HCT116 (cell line): ENCODE measurements around the gene SERGEF. TPM values are rescaled to one million over a fixed set of nuclear protein-coding genes. Genes with fewer than 3 reads are reported as not detected.

Source experiments
- ATAC-seq: fragments of 200-7000 bp; cut with Tn5 transposase; 2 replicates; pipeline ENCODE4 v1.9.1; 2020; ENCODE audit warnings: mild to moderate bottlenecking, moderate library complexity
- BruUV-seq: library from RNA; stranded (reverse); fragments of 400-500 nt; replicated peaks from 2 replicates; lab custom pipeline; 2021; lab: Mats Ljungman, UMichigan
- CTCF ChIA-PET: fragments of 300-600 bp; sonication (Branson Sonifier 250); formaldehyde crosslinking; loops from one replicate; lab custom pipeline; 2021; ENCODE audit warnings: antibody characterized with exemption; lab: Charles Lee
- POLR2A ChIA-PET: fragments of 300-600, 350-600 bp; sonication (Branson Sonifier 250); formaldehyde crosslinking; loops from one replicate; lab custom pipeline; 2021; ENCODE audit warnings: antibody characterized with exemption; lab: Charles Lee
- RAD21 ChIA-PET, 2 experiments: fragments of 300-600 bp; sonication (Branson Sonifier 250); formaldehyde crosslinking; loops; one replicate each; lab custom pipeline; 2023; ENCODE audit warnings: low total read pairs in 2 of 2; ENCODE audit not compliant: uncharacterized antibody in 2 of 2, unreplicated experiment in 2 of 2, low non-redundant PET in 1 of 2; lab: Charles Lee
- DNase-seq: peaks from one replicate; pipeline ENCODE4 v3.0.0-alpha.2; 2010; ENCODE audit warnings: low read depth, low spot score
- H2AFZ ChIP-seq: fragments of 200-600 bp; shearing (Covaris generic), sonication (generic); 2 replicates; pipeline ENCODE4 v1.6.1; 2017; ENCODE audit warnings: low read depth, mixed run types, mixed read lengths, antibody characterized with exemption, low read length; ENCODE audit not compliant: poor library complexity, severe bottlenecking
- H3K27ac ChIP-seq: 2 replicates; pipeline ENCODE4 v1.5.1; 2012; ENCODE audit warnings: low read depth, low read length
- H3K27me3 ChIP-seq: fragments of 200-600 bp; sonication (generic); 2 replicates; pipeline ENCODE4 v1.6.1; 2016; ENCODE audit warnings: mixed run types, low read length, mixed read lengths; ENCODE audit not compliant: insufficient read depth
- H3K36me3 ChIP-seq, 2 experiments: fragments of 200-500 bp in 1 of 2; fragments of 200-600 bp in 1 of 2; sonication (Bioruptor generic) in 1 of 2; sonication (generic) in 1 of 2; 2 replicates each; pipeline versions ENCODE4 v1.5.1 to v1.6.1; 2014 to 2016; ENCODE audit warnings: low read length in 2 of 2, inconsistent platforms in 1 of 2, mixed read lengths in 1 of 2, mixed run types in 1 of 2; ENCODE audit not compliant: insufficient read depth in 2 of 2, control insufficient read depth in 1 of 2
- H3K4me1 ChIP-seq, 2 experiments: fragments of 200-600 bp in 1 of 2; sonication (generic) in 1 of 2; 2 replicates each; pipeline versions ENCODE4 v1.5.1 to v1.6.1; 2012 to 2017; ENCODE audit warnings: low read length in 2 of 2, inconsistent platforms in 1 of 2, mild to moderate bottlenecking in 1 of 2, mixed read lengths in 1 of 2, mixed run types in 1 of 2, moderate library complexity in 1 of 2; ENCODE audit not compliant: insufficient read depth in 2 of 2, control insufficient read depth in 1 of 2
- H3K4me2 ChIP-seq: fragments of 200-600 bp; sonication (generic); 2 replicates; pipeline ENCODE4 v1.6.1; 2017; ENCODE audit warnings: mixed run types, low read length, mixed read lengths
- H3K4me3 ChIP-seq, 2 experiments: fragments of 200-600 bp in 1 of 2; sonication (generic) in 1 of 2; replicated peaks in 1 of 2; 2 replicates each; pipeline ENCODE4 v1.5.1; 2011 to 2016; ENCODE audit warnings: low read length in 2 of 2, control low read depth in 1 of 2, low read depth in 1 of 2, mild to moderate bottlenecking in 1 of 2, mixed read lengths in 1 of 2, mixed run types in 1 of 2
- H3K79me2 ChIP-seq: fragments of 200-600 bp; sonication (generic); 2 replicates; pipeline ENCODE4 v1.6.1; 2017; ENCODE audit warnings: mild to moderate bottlenecking, mixed run types, low read length, moderate library complexity, mixed read lengths; ENCODE audit not compliant: insufficient read depth
- H3K9ac ChIP-seq: fragments of 200-600 bp; sonication (generic); 2 replicates; pipeline ENCODE4 v1.6.1; 2016; ENCODE audit warnings: low read length, mixed read lengths
- H3K9me2 ChIP-seq: fragments of 200-600 bp; sonication (generic), shearing (Covaris generic); 2 replicates; pipeline ENCODE4 v1.6.1; 2017; ENCODE audit warnings: mixed run types, mild to moderate bottlenecking, moderate library complexity; ENCODE audit not compliant: insufficient read depth
- H3K9me3 ChIP-seq, 2 experiments: fragments of 200-500 bp in 1 of 2; fragments of 200-600 bp in 1 of 2; sonication (Bioruptor generic) in 1 of 2; sonication (generic) in 1 of 2; 2 replicates each; pipeline ENCODE4 v1.6.1; 2014 to 2017; ENCODE audit warnings: low read length in 2 of 2, mixed read lengths in 2 of 2, inconsistent platforms in 1 of 2, low read depth in 1 of 2, mild to moderate bottlenecking in 1 of 2, mixed run types in 1 of 2, moderate library complexity in 1 of 2; ENCODE audit not compliant: control insufficient read depth in 1 of 2, insufficient read depth in 1 of 2
- H4K20me1 ChIP-seq: fragments of 200-600 bp; sonication (generic), shearing (Covaris generic); 2 replicates; pipeline ENCODE4 v1.6.1; 2017; ENCODE audit warnings: mixed run types, mild to moderate bottlenecking, moderate library complexity; ENCODE audit not compliant: insufficient read depth
- ATF3 ChIP-seq: IDR thresholded peaks from 2 replicates; pipeline ENCODE4 v1.6.1; 2012
- CBX3 ChIP-seq: IDR thresholded peaks from 2 replicates; pipeline ENCODE4 v1.6.1; 2012; ENCODE audit warnings: low read depth
- CEBPB ChIP-seq: IDR thresholded peaks from 2 replicates; pipeline ENCODE4 v1.6.1; 2012; ENCODE audit warnings: low read depth
- EGR1 ChIP-seq: IDR thresholded peaks from 2 replicates; pipeline ENCODE4 v1.6.1; 2012; ENCODE audit warnings: low read depth
- ELF1 ChIP-seq: IDR thresholded peaks from 2 replicates; pipeline ENCODE4 v1.6.1; 2012; ENCODE audit warnings: low read depth, borderline replicate concordance
- EZH2 ChIP-seq: fragments of 200-600 bp; sonication (generic); IDR thresholded peaks from 2 replicates; pipeline ENCODE4 v1.6.1; 2017; ENCODE audit warnings: antibody characterized with exemption, mixed run types
- JUND ChIP-seq: IDR thresholded peaks from 2 replicates; pipeline ENCODE4 v1.6.1; 2012
- MAX ChIP-seq: IDR thresholded peaks from 2 replicates; pipeline ENCODE4 v1.6.1; 2012
- POLR2AphosphoS5 ChIP-seq: IDR thresholded peaks from 2 replicates; pipeline ENCODE4 v1.6.1; 2011; ENCODE audit warnings: mild to moderate bottlenecking, low read depth, low read length, moderate library complexity
- RAD21 ChIP-seq: IDR thresholded peaks from 2 replicates; pipeline ENCODE4 v1.6.1; 2012; ENCODE audit warnings: low read depth, mild to moderate bottlenecking
- SIN3A ChIP-seq: IDR thresholded peaks from 2 replicates; pipeline ENCODE4 v1.6.1; 2012; ENCODE audit warnings: low read depth
- SP1 ChIP-seq: IDR thresholded peaks from 2 replicates; pipeline ENCODE4 v1.6.1; 2012; ENCODE audit warnings: low read depth
- SRF ChIP-seq: IDR thresholded peaks from 2 replicates; pipeline ENCODE4 v1.6.1; 2012; ENCODE audit warnings: low read depth
- TCF7L2 ChIP-seq: IDR thresholded peaks from 2 replicates; pipeline ENCODE4 v1.7.0; 2011; ENCODE audit warnings: borderline replicate concordance, inconsistent platforms; ENCODE audit not compliant: insufficient read depth, insufficient read length; ENCODE audit errors: extremely low read depth
- ZBTB33 ChIP-seq: IDR thresholded peaks from 2 replicates; pipeline ENCODE4 v1.6.1; 2011; ENCODE audit warnings: mild to moderate bottlenecking, low read length, moderate library complexity; ENCODE audit not compliant: insufficient replicate concordance; ENCODE audit errors: extremely low read depth
- ZNF274 ChIP-seq: fragments of 200-500 bp; sonication (Bioruptor generic); IDR thresholded peaks from 2 replicates; pipeline ENCODE4 v1.6.1; 2014; ENCODE audit warnings: mild to moderate bottlenecking, low read depth, low read length, inconsistent platforms
- intact Hi-C: fragments of 100-400 bp; cut with micrococcal nuclease; formaldehyde crosslinking; loops from 2 replicates; pipeline ENCODE4 v1.10.0; 2022
- total RNA-seq: library from RNA; stranded (reverse); gene quantifications from one replicate; pipeline ENCODE4 v1.2.1, GENCODE V29; 2021; ENCODE audit not compliant: unreplicated experiment
- TF ChIP-seq, protein P1 (sequence below), 3 experiments: fragments of 200-600 bp in 1 of 3; sonication (generic) in 1 of 3; IDR thresholded peaks in 2 of 3; conservative IDR thresholded peaks in 1 of 3; 2 replicates each; pipeline ENCODE4 v1.5.1; 2012 to 2017; ENCODE audit warnings: low read depth in 2 of 3, low read length in 2 of 3, antibody characterized with exemption in 1 of 3, borderline replicate concordance in 1 of 3, control low read depth in 1 of 3, mild to moderate bottlenecking in 1 of 3, mixed read lengths in 1 of 3, mixed run types in 1 of 3, moderate library complexity in 1 of 3; ENCODE audit not compliant: insufficient read depth in 1 of 3

Gene SERGEF
- total RNA-seq, 1 experiment from 2014 or later = 32.8 TPM

- no peak overlapping the region for H3K27ac ChIP-seq
- TF ChIP-seq TCF7L2 (no peak), RAD21 (no peak)
- H3K4me1 ChIP-seq = no peaks in the 10 kb centered on the region
- H3K9ac ChIP-seq = no peak overlapping the region
- BruUV-seq = no TSS peak
- ChIA-PET CTCF (no interaction called here), RAD21 (no interaction called here), POLR2A (no interaction called here)
- no peak overlapping the region for H3K4me2 ChIP-seq
- intact Hi-C loops = no loop called here
- H4K20me1 ChIP-seq = no peaks in the 10 kb centered on the region
- DNase-seq (no peak), ATAC-seq (no peak)
- no peak overlapping the region for H2AFZ ChIP-seq
- H3K9me2 ChIP-seq = no peaks in the 10 kb centered on the region; the same call in 1 of the 2 replicates
- no peaks in the 10 kb centered on the region for H3K9me3 ChIP-seq
- H3K36me3 ChIP-seq = no peaks in the 10 kb centered on the region
- no peak overlapping the region for H3K4me3 ChIP-seq
- no peaks in the 10 kb centered on the region for H3K27me3 ChIP-seq
- H3K79me2 ChIP-seq = no peaks in the 10 kb centered on the region
Observed at GRCh38 chr11:18054511-18055103, 41.8 kb upstream of the SERGEF start.

DNA sequence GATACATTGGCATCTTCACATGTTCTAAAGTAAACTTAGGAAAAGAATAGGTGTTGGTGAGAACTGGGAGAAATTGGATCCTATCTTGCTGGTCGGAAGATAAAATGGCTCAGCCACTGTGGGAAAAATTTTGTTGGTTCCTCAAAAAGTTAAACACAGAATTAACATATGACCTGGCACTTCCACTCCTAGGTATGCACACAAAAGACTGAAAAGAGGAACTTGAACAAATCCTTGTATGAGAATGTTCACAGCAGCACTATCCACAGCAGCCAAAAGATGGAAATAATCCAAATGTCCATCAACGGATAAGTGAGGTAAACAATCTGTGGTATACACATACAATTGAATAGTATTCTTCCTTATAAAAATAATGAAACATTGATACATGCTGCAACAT is 38.0 kb upstream of the SERGEF start:
- CTCF ChIA-PET = no interaction called here
- no peak overlapping the region for H3K4me2 ChIP-seq
- no peak overlapping the region for H3K27ac ChIP-seq
- no peaks in the 10 kb centered on the region for H3K79me2 ChIP-seq
- H3K4me3 ChIP-seq = no peak overlapping the region
- no peaks in the 10 kb centered on the region for H3K9me2 ChIP-seq
- no peaks in the 10 kb centered on the region for H3K27me3 ChIP-seq
- POLR2A ChIA-PET = no interaction called here
- no peaks in the 10 kb centered on the region for H3K9me3 ChIP-seq
- no TSS peak for BruUV-seq
- H3K36me3 ChIP-seq = no peaks in the 10 kb centered on the region
- no peak overlapping the region for H2AFZ ChIP-seq
- no peaks in the 10 kb centered on the region for H4K20me1 ChIP-seq
- H3K4me1 ChIP-seq = no peaks in the 10 kb centered on the region
- DNase-seq = no peak
- TF ChIP-seq ATF3 (no peak), JUND (no peak), EGR1 (no peak), ZNF274 (no peak), SIN3A (no peak), CEBPB (no peak), RAD21 (no peak), TCF7L2 (no peak), EZH2 (no peak), ELF1 (no peak), ZBTB33 (no peak), MAX (no peak), CBX3 (no peak), SP1 (no peak), POLR2AphosphoS5 (no peak), SRF (no peak)
- TF ChIP-seq, protein P1, sequence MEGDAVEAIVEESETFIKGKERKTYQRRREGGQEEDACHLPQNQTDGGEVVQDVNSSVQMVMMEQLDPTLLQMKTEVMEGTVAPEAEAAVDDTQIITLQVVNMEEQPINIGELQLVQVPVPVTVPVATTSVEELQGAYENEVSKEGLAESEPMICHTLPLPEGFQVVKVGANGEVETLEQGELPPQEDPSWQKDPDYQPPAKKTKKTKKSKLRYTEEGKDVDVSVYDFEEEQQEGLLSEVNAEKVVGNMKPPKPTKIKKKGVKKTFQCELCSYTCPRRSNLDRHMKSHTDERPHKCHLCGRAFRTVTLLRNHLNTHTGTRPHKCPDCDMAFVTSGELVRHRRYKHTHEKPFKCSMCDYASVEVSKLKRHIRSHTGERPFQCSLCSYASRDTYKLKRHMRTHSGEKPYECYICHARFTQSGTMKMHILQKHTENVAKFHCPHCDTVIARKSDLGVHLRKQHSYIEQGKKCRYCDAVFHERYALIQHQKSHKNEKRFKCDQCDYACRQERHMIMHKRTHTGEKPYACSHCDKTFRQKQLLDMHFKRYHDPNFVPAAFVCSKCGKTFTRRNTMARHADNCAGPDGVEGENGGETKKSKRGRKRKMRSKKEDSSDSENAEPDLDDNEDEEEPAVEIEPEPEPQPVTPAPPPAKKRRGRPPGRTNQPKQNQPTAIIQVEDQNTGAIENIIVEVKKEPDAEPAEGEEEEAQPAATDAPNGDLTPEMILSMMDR (IDR thresholded peaks at IDR 0.05 in 2 of 3, conservative IDR thresholded peaks at IDR 0.05 in 1 of 3; ENCODE audit: borderline replicate concordance in 1 of 3, insufficient read depth in 1 of 3, low read depth in 2 of 3, low read length in 2 of 3) = no peak
- RAD21 ChIA-PET = no interaction called here
- H3K9ac ChIP-seq = no peak overlapping the region
- intact Hi-C loops = no loop called here
- no peak for ATAC-seq
